Measurements from ENCODE around the gene SH3BGRL3. TPM values are rescaled to one million over a fixed set of nuclear protein-coding genes. Genes with fewer than 3 reads are reported as not detected.

Gene SH3BGRL3
- total and polyA plus RNA-seq, 7 experiments from 2014 or later = 156 to 636 (median 380) TPM

DNA sequence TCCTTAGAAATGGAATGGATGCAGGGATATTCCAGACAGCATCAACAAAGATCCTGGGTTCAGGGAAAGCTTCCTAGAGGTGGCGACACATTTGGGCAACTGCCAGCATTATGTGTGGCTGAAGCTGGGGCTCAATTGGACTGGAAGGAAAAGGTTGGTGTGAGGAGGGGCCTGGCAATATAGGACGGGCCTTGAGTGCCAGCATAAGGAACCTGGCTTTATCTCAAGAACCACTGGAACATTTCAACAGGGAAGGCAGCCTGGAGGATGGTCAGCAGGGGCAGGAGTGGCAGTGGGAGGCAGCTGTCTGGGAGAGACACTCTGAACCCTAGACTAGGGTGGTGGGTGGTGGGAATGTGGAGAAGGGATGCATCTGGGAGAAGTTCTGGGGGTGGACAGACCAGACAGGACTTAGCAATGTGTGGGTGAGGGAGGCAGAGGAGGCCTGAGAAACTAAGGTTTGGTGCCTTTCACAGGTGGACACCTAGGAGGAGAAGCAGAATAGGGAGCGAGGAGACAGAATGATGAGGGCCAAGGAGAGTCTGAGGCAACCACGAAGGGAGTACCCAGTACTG, 3.5 kb downstream of the SH3BGRL3 start:
- Mint-ChIP-seq H3K27ac (peak overlapping the region; percentile 90 to 99 (median 97)), H3K4me1 (peaks cover 62 to 92% (median 84%) of the 10 kb centered on the region in 7 donors), H3K36me3 (peaks cover 0 to 35% (median 4%) of the 10 kb centered on the region in 5 donors), H3K4me3 (peak overlapping the region; percentile 28 to 88 (median 60)), H3K9me3 (peaks cover 0 to 2% (median 0%) of the 10 kb centered on the region in 11 donors), H3K27me3 (no peaks in the 10 kb centered on the region)
- no peaks in the 10 kb centered on the region for H3K27me3 ChIP-seq (ENCODE audit: control insufficient read depth in 2 of 2, insufficient read depth in 2 of 2, low read length in 2 of 2)
- peaks cover 0 to 15% (median 4%) of the 10 kb centered on the region in 3 experiments for H3K36me3 ChIP-seq (ENCODE audit: control insufficient read depth in 2 of 3, insufficient read depth in 3 of 3, low read length in 3 of 3)
- H3K4me1 ChIP-seq (ENCODE audit: control insufficient read depth in 2 of 2, insufficient read depth in 2 of 2, low read length in 2 of 2) = peaks cover 87 to 89% of the 10 kb centered on the region in 2 donors
- H3K4me3 ChIP-seq (ENCODE audit: low read length) = no peak overlapping the region
- peak overlapping the region; percentile 86 for H3K27ac ChIP-seq (ENCODE audit: low read depth, low read length)
- ChIA-PET POLR2A (interaction anchor here (0.6 to 26.8 kb wide), 6 partner anchors 30 to 139 kb away, joined by 4 to 1967 read pairs (median 10); partner anchors contain the start of genes CD52, CEP85 and UBXN11), CTCF (interaction anchor here (3.1 to 17.9 kb wide), 3 partner anchors 8 to 39 kb away, joined by 31 to 541 read pairs (median 131); partner anchors contain the start of genes CD52 and UBXN11)
- DNase-seq (no peak), ATAC-seq (no peak)
- no peaks in the 10 kb centered on the region for H3K9me3 ChIP-seq (ENCODE audit: control insufficient read depth in 2 of 3, low read length in 3 of 3)
- intact Hi-C loops (cut with micrococcal nuclease) = loop anchor here in 1 of 2 donors (10.0 kb wide), 2 partner anchors 261 to 411 kb away; partner anchors contain the start of gene ARID1A

DNA sequence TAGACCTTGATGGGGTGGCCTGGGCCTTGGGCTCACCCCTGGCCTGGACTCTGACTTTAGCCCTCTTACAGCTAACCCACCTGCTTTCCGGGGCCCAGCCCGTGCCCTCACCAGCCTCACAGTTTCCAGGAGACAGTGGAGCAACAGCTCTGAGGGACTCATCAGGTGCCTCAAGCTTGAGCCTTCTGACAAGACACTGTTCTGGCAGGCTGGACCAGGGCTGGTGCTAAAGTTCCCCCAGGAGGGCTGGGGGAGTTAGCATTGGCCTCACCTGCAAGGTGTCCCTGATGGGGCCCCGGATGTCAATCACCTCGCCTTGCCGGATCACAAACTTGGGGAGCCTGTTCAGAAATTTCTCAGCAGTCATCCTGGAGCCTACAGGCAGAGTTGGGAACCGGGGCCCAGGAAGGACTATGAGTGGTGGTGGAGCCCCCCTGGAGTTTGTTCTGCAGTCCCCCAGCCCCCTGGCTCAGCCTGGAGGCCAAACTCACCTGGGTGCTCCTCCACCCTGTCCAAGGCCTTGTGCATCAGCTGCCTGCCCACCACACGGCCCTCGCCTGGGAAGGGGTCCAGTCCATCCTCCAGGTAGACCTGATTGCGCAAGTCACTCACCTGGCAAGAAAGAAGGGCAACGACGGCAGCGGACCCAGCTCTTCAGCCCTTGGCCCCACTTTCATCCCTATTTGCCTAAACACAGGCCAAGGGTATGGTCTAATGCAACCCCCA, 4.1 kb downstream of the SH3BGRL3 start:
- Histone ChIP-seq H3K4me3 (ENCODE audit: low read length) (peak overlapping the region; percentile 18), H3K36me3 (ENCODE audit: control insufficient read depth in 2 of 3, insufficient read depth in 3 of 3, low read length in 3 of 3) (peaks cover 0 to 15% (median 4%) of the 10 kb centered on the region in 3 experiments), H3K27me3 (ENCODE audit: control insufficient read depth in 2 of 2, insufficient read depth in 2 of 2, low read length in 2 of 2) (no peaks in the 10 kb centered on the region), H3K9me3 (ENCODE audit: control insufficient read depth in 2 of 3, low read length in 3 of 3) (no peaks in the 10 kb centered on the region), H3K27ac (ENCODE audit: low read depth, low read length) (peak overlapping the region; percentile 86), H3K4me1 (ENCODE audit: control insufficient read depth in 2 of 2, insufficient read depth in 2 of 2, low read length in 2 of 2) (peaks cover 87 to 89% of the 10 kb centered on the region in 2 donors)
- no peak for ATAC-seq
- Mint-ChIP-seq H3K36me3 (peaks cover 0 to 32% (median 4%) of the 10 kb centered on the region in 5 donors), H3K27me3 (no peaks in the 10 kb centered on the region), H3K9me3 (peaks cover 0 to 2% (median 0%) of the 10 kb centered on the region in 11 donors), H3K4me1 (peaks cover 57 to 92% (median 84%) of the 10 kb centered on the region in 7 donors), H3K4me3 (peak overlapping the region; percentile 44 to 88 (median 76)), H3K27ac (peak overlapping the region; percentile 90 to 99 (median 97))
- intact Hi-C loops (cut with micrococcal nuclease) = loop anchor here (1.0 to 10.0 kb wide), 9 partner anchors 8 to 411 kb away; partner anchors contain the start of genes ARID1A (in 1 of the 2), CEP85 (in 1 of the 2), DHDDS (in 1 of the 2) and HMGN2 (in 1 of the 2)
- POLR2A ChIA-PET = interaction anchor here (0.6 to 26.8 kb wide), 13 partner anchors 6 to 148 kb away, joined by 3 to 1967 read pairs (median 7); partner anchors contain the start of genes CD52, CEP85, DHDDS and SH3BGRL3
- no peak for DNase-seq
- CTCF ChIA-PET = interaction anchor here (0.6 to 17.9 kb wide), 11 partner anchors 8 to 133 kb away, joined by 3 to 541 read pairs (median 10); partner anchors contain the start of genes CD52 and UBXN11

DNA sequence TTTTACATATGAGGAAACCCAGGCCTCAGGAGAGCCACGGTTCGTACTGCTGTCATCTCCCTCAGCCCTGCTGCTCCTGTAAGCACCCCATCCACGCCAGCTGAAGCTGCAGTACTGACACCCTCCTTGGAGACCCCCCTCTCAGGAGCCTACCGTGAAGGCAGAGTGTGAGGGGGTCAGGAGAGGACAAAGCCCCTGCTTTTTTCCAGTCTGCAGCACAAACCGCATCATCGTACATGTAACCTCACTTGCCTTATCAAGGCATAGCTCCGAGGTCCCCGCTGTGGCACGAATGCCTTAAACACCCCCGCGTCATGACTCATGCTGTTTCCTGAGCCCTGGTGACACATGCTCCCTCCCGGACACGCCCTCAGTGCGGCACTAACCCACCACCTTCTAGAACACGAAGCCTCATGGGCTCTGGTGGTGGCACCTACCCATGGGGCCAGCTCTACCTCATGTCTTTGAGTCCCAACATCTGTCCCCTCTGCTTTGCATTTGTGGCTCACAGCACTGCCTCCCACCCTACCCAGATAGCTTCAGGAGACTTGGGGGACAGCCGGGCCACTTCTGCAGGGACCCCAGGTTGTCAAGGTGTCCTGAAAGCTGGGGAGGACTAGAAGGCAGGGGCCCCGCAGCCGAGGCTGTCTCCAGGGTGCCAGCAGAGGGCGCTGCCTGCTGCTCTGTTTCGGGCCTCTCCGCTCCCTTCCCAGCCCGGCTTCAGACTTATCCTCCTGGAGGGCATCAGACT, 4.9 kb downstream of the SH3BGRL3 start:
- ChIA-PET CTCF (interaction anchor here (0.6 to 17.9 kb wide), 13 partner anchors 9 to 132 kb away, joined by 3 to 541 read pairs (median 5); partner anchors contain the start of genes CD52 and UBXN11), POLR2A (interaction anchor here (0.5 to 26.8 kb wide), 16 partner anchors 6 to 509 kb away, joined by 3 to 1967 read pairs (median 6); partner anchors contain the start of genes CD52, CEP85, DHDDS and HMGN2)
- peaks cover 62 to 94% (median 86%) of the 10 kb centered on the region in 7 donors for H3K4me1 Mint-ChIP-seq
- Histone ChIP-seq H3K36me3 (ENCODE audit: control insufficient read depth in 2 of 3, insufficient read depth in 3 of 3, low read length in 3 of 3) (peaks cover 0 to 15% (median 4%) of the 10 kb centered on the region in 3 experiments), H3K27ac (ENCODE audit: low read depth, low read length) (peak overlapping the region; percentile 86), H3K4me1 (ENCODE audit: control insufficient read depth in 2 of 2, insufficient read depth in 2 of 2, low read length in 2 of 2) (peaks cover 89 to 91% of the 10 kb centered on the region in 2 donors), H3K4me3 (ENCODE audit: low read length) (peak overlapping the region; percentile 18), H3K27me3 (ENCODE audit: control insufficient read depth in 2 of 2, insufficient read depth in 2 of 2, low read length in 2 of 2) (no peaks in the 10 kb centered on the region), H3K9me3 (ENCODE audit: control insufficient read depth in 2 of 3, low read length in 3 of 3) (no peaks in the 10 kb centered on the region)
- ATAC-seq (peak; percentile 81), DNase-seq (peak; percentile 60 to 97 (median 87))
- H3K27ac Mint-ChIP-seq = peak overlapping the region; percentile 90 to 99 (median 97)
- peaks cover 0 to 2% (median 0%) of the 10 kb centered on the region in 11 donors for H3K9me3 Mint-ChIP-seq
- no peaks in the 10 kb centered on the region for H3K27me3 Mint-ChIP-seq
- H3K36me3 Mint-ChIP-seq = peaks cover 0 to 32% (median 4%) of the 10 kb centered on the region in 5 donors
- intact Hi-C loops (cut with micrococcal nuclease) = loop anchor here (1.0 to 10.0 kb wide), 12 partner anchors 8 to 410 kb away; partner anchors contain the start of genes ARID1A (in 1 of the 2), CEP85 (in 1 of the 2), DHDDS (in 1 of the 2) and HMGN2 (in 1 of the 2)
- H3K4me3 Mint-ChIP-seq = peak overlapping the region; percentile 44 to 88 (median 76)

DNA sequence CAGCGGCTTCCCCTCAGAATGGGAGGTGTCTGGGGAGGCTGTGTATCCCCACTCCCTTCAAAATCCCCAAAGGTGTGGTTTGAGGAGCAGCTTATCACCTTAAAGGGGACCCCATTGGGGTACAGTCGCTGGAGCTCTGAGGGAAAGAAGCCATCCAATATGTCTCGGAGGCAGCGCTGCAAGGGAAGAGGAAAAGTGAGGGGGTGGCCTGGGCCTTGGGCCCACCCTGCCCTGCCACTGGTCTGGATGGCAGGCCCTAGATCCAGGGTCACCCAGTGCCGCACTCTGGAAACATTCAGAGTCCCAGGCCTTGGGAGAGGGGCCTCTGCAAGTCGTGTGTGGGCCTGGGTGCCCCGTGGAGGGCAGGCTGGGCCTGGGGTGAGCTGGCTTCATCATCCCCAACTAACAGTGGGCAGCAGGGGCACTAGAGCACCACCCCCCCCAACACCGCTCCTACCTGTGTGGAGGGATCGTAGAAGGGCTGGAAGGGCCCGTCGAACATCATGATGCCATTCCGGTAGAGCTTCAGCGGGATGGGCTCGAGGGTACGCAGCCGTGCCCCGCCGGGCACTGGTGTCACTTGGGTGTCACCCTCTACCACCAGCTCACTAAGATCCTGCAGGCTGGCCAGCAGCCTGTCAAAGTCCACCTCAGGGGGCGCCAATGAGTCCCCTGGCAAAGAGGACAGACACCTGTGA, 5.6 kb downstream of the SH3BGRL3 start:
- Histone ChIP-seq H3K4me3 (ENCODE audit: low read length) (peak overlapping the region; percentile 15), H3K27me3 (ENCODE audit: control insufficient read depth in 2 of 2, insufficient read depth in 2 of 2, low read length in 2 of 2) (no peaks in the 10 kb centered on the region), H3K9me3 (ENCODE audit: control insufficient read depth in 2 of 3, low read length in 3 of 3) (no peaks in the 10 kb centered on the region), H3K27ac (ENCODE audit: low read depth, low read length) (peak overlapping the region; percentile 86), H3K4me1 (ENCODE audit: control insufficient read depth in 2 of 2, insufficient read depth in 2 of 2, low read length in 2 of 2) (peaks cover 96% of the 10 kb centered on the region in 2 donors), H3K36me3 (ENCODE audit: control insufficient read depth in 2 of 3, insufficient read depth in 3 of 3, low read length in 3 of 3) (peaks cover 0 to 15% (median 2%) of the 10 kb centered on the region in 3 experiments)
- DNase-seq (peak in 1 of 9 donors; percentile 56), ATAC-seq (no peak)
- intact Hi-C loops (cut with micrococcal nuclease) = loop anchor here (1.0 to 10.0 kb wide), 9 partner anchors 36 to 409 kb away; partner anchors contain the start of genes ARID1A (in 1 of the 2), CEP85 (in 1 of the 2) and HMGN2 (in 1 of the 2)
- Mint-ChIP-seq H3K9me3 (peaks cover 0 to 2% (median 0%) of the 10 kb centered on the region in 11 donors), H3K27me3 (no peaks in the 10 kb centered on the region), H3K4me1 (peaks cover 68 to 99% (median 92%) of the 10 kb centered on the region in 7 donors), H3K36me3 (peaks cover 0 to 33% (median 4%) of the 10 kb centered on the region in 5 donors), H3K4me3 (peak overlapping the region in 9 of 10 donors; percentile 44 to 88 (median 76)), H3K27ac (peak overlapping the region; percentile 90 to 99 (median 97))
- ChIA-PET CTCF (interaction anchor here (0.7 to 17.9 kb wide), 11 partner anchors 10 to 190 kb away, joined by 3 to 541 read pairs (median 10); partner anchors contain the start of genes CD52, LIN28A and UBXN11), POLR2A (interaction anchor here (0.5 to 26.8 kb wide), 14 partner anchors 7 to 509 kb away, joined by 3 to 1967 read pairs (median 7); partner anchors contain the start of genes CD52, CEP85, DHDDS and HMGN2)

DNA sequence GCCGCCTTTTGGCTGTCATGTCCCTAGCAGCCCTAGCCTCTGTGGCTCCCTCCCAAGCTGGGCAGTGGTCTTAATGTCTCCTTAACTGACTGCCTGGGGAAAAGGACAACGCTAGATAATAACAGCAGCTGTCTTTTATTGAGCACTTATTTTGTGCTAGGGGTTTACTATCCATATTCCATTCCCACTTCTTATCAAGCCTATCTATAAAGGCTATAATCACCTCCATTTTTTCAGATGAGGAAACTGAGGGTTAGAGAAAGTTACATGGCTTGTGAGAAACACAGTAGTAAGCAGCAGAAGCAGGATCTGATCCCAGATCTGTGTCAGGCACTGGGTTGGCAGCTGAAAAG, 6.2 kb downstream of the SH3BGRL3 start:
- peaks cover 67 to 100% (median 91%) of the 10 kb centered on the region in 7 donors for H3K4me1 Mint-ChIP-seq
- peaks cover 0 to 29% (median 3%) of the 10 kb centered on the region in 5 donors for H3K36me3 Mint-ChIP-seq
- peak overlapping the region in 9 of 10 donors; percentile 27 to 78 (median 34) for H3K4me3 Mint-ChIP-seq
- H3K27ac Mint-ChIP-seq = peak overlapping the region; percentile 85 to 99 (median 96)
- peaks cover 0 to 2% (median 0%) of the 10 kb centered on the region in 11 donors for H3K9me3 Mint-ChIP-seq
- ATAC-seq = no peak
- no peaks in the 10 kb centered on the region for H3K27me3 Mint-ChIP-seq
- no peak for DNase-seq
- peaks cover 0 to 15% (median 0%) of the 10 kb centered on the region in 3 experiments for H3K36me3 ChIP-seq (ENCODE audit: control insufficient read depth in 2 of 3, insufficient read depth in 3 of 3, low read length in 3 of 3)
- H3K4me3 ChIP-seq (ENCODE audit: low read length) = peak overlapping the region; percentile 15
- H3K9me3 ChIP-seq (ENCODE audit: control insufficient read depth in 2 of 3, low read length in 3 of 3) = no peaks in the 10 kb centered on the region
- ChIA-PET CTCF (interaction anchor here (0.7 to 17.9 kb wide), 9 partner anchors 10 to 190 kb away, joined by 3 to 541 read pairs (median 11); partner anchors contain the start of genes CD52, LIN28A and UBXN11), POLR2A (interaction anchor here (0.7 to 26.8 kb wide), 8 partner anchors 8 to 186 kb away, joined by 3 to 1967 read pairs (median 10); partner anchors contain the start of genes CD52, CEP85, HMGN2 and SH3BGRL3)
- intact Hi-C loops (cut with micrococcal nuclease) = loop anchor here in 1 of 2 donors (5.0 to 10.0 kb wide), 3 partner anchors 159 to 409 kb away; partner anchors contain the start of gene ARID1A
- H3K27ac ChIP-seq (ENCODE audit: low read depth, low read length) = peak overlapping the region; percentile 86
- no peaks in the 10 kb centered on the region for H3K27me3 ChIP-seq (ENCODE audit: control insufficient read depth in 2 of 2, insufficient read depth in 2 of 2, low read length in 2 of 2)
- H3K4me1 ChIP-seq (ENCODE audit: control insufficient read depth in 2 of 2, insufficient read depth in 2 of 2, low read length in 2 of 2) = peaks cover 98 to 99% of the 10 kb centered on the region in 2 donors
